Measurements from ENCODE around the gene CDC37L1.

DNA sequence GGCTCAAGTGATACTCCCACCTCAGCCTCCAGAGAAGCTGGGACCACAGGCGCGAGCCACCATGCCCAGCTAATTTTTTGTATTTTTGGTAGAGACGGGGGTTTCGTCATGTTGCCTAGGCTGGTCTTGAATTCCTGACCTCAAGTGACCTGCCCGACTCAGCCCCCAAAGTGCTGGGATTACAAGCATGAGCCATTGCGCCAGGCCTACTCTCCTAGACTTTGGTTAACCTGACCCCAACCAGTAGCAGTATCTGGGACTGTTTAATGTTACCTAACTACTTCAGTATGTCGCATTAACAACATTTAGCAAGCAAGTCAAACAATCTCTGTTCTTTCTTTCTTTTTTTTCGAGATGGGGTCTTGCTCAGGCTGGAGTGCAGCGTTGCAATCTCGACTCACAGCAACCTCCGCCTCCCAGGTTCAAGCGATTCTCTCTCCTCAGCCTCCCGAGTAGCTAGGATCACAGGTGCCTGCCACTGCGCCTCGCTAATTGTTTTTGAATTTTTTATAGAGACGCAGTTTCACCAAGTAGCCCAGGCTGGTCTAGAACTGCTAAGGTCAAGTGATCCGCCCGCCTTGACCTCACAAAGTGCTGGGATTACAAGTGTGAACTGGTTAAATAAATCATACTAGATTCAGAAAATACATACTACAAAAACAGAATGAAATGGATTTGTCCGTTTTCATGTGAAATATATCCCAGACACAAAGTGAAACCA lies 59.7 kb downstream of the CDC37L1 start:
- TF ChIP-seq, protein P1, sequence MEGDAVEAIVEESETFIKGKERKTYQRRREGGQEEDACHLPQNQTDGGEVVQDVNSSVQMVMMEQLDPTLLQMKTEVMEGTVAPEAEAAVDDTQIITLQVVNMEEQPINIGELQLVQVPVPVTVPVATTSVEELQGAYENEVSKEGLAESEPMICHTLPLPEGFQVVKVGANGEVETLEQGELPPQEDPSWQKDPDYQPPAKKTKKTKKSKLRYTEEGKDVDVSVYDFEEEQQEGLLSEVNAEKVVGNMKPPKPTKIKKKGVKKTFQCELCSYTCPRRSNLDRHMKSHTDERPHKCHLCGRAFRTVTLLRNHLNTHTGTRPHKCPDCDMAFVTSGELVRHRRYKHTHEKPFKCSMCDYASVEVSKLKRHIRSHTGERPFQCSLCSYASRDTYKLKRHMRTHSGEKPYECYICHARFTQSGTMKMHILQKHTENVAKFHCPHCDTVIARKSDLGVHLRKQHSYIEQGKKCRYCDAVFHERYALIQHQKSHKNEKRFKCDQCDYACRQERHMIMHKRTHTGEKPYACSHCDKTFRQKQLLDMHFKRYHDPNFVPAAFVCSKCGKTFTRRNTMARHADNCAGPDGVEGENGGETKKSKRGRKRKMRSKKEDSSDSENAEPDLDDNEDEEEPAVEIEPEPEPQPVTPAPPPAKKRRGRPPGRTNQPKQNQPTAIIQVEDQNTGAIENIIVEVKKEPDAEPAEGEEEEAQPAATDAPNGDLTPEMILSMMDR (IDR thresholded peaks at IDR 0.05), result no peak
- no peak for TF ChIP-seq EP300 (IDR thresholded peaks at IDR 0.05)
- TF ChIP-seq POLR2A (IDR thresholded peaks at IDR 0.05), result no peak

Measured in tibial nerve (tissue), 4 donors.